Measurements from ENCODE around the gene ZIM2.

Gene ZIM2

DNA sequence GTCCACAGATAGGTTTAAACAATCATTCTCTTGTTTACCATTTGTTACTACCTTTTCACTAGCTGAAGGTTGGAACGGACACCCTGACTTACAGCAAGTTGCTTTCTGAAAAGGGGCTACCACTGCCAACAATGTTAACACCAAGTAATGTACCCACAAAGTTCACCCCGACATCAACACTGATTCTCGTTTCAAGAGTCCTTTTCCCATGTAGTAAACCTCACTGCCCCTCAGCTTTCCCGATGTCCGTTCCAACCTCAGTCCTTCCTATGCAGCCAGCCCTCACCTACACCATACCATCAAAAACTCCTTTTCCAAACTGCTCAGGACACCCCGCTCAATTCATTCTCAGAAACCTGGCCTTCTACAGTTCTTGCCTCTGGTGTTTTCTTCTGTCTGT, 29.0 kb downstream of the ZIM2 start:
- H3K4me1 ChIP-seq (ENCODE audit: control insufficient read depth in 2 of 2, insufficient read depth in 2 of 2, low read length in 2 of 2) = no peaks in the 10 kb centered on the region
- H3K36me3 ChIP-seq (ENCODE audit: control insufficient read depth in 2 of 2, insufficient read depth in 2 of 2, low read length in 2 of 2) = no peaks in the 10 kb centered on the region
- no peak overlapping the region for H3K9ac ChIP-seq (ENCODE audit: low read depth in 1 of 2, low read length in 2 of 2)
- no peak overlapping the region for H3K27ac ChIP-seq (ENCODE audit: low read depth in 2 of 2, low read length in 2 of 2)
- no peak overlapping the region for H3K4me3 ChIP-seq (ENCODE audit: low read length in 2 of 2)
- peaks cover 7 to 10% of the 10 kb centered on the region in 2 donors for H3K9me3 ChIP-seq (ENCODE audit: control insufficient read depth in 2 of 2, low read length in 2 of 2)
- no peaks in the 10 kb centered on the region for H3K27me3 ChIP-seq (ENCODE audit: control insufficient read depth in 2 of 2, insufficient read depth in 2 of 2, low read length in 2 of 2)

DNA sequence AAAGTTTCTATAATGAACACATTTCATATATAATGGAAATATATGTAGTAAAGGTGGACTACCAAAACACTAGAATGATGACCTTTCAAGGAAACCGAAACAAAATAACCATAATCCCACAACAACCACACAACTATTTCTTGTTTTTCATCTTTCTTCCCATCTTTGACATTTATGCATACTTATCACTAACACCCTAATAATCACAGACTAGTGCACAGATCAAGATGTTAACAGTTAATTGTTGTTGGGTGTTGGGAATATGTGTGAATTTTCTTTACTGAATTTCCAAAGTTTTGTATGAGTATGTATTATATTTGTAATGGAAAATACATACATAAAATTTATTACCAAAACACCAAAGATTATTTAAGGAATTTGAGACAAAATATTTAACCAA, 30.3 kb downstream of the ZIM2 start:
- peaks cover 8 to 13% of the 10 kb centered on the region in 2 donors for H3K9me3 ChIP-seq (ENCODE audit: control insufficient read depth in 2 of 2, low read length in 2 of 2)
- H3K9ac ChIP-seq (ENCODE audit: low read depth in 1 of 2, low read length in 2 of 2) = no peak overlapping the region
- no peaks in the 10 kb centered on the region for H3K27me3 ChIP-seq (ENCODE audit: control insufficient read depth in 2 of 2, insufficient read depth in 2 of 2, low read length in 2 of 2)
- no peaks in the 10 kb centered on the region for H3K36me3 ChIP-seq (ENCODE audit: control insufficient read depth in 2 of 2, insufficient read depth in 2 of 2, low read length in 2 of 2)
- no peaks in the 10 kb centered on the region for H3K4me1 ChIP-seq (ENCODE audit: control insufficient read depth in 2 of 2, insufficient read depth in 2 of 2, low read length in 2 of 2)
- H3K27ac ChIP-seq (ENCODE audit: low read depth in 2 of 2, low read length in 2 of 2) = no peak overlapping the region
- H3K4me3 ChIP-seq (ENCODE audit: low read length in 2 of 2) = no peak overlapping the region

DNA sequence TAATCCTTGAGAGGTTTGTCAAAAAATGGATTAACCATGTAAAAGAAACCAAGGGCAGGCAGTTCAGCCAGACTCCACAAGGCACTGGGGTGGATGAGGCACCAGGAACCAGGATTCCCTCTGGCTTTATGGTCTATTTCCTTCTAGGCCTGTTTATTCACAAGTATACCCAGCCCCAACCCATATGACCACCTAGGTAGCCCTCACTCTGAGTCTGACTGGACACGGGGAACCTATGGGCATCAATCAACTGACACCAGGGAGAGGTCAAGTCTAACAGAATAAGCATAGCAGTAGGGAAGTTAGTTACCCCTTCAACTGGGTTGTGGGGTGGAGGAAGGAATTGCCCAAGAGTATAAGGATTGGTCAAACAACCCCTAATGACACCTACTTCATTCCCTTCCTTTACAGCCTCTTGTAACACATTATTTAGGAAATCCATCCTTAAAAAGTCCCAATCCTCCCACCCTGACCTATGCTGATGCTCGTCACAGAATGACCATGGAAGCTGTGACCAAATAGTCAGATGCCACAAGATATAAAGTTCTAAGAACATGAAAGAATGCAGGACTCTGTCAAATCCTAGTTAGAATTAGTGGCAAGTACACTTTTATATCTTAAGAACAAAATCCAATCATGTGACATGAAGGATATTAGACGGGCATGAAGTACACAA, 31.7 kb downstream of the ZIM2 start:
- H3K4me1 ChIP-seq (ENCODE audit: control insufficient read depth in 2 of 2, insufficient read depth in 2 of 2, low read length in 2 of 2) = no peaks in the 10 kb centered on the region
- no peaks in the 10 kb centered on the region for H3K36me3 ChIP-seq (ENCODE audit: control insufficient read depth in 2 of 2, insufficient read depth in 2 of 2, low read length in 2 of 2)
- no peaks in the 10 kb centered on the region for H3K27me3 ChIP-seq (ENCODE audit: control insufficient read depth in 2 of 2, insufficient read depth in 2 of 2, low read length in 2 of 2)
- no peak overlapping the region for H3K9ac ChIP-seq (ENCODE audit: low read depth in 1 of 2, low read length in 2 of 2)
- H3K9me3 ChIP-seq (ENCODE audit: control insufficient read depth in 2 of 2, low read length in 2 of 2) = peaks cover 12 to 16% of the 10 kb centered on the region in 2 donors
- no peak overlapping the region for H3K27ac ChIP-seq (ENCODE audit: low read depth in 2 of 2, low read length in 2 of 2)
- no peak overlapping the region for H3K4me3 ChIP-seq (ENCODE audit: low read length in 2 of 2)

DNA sequence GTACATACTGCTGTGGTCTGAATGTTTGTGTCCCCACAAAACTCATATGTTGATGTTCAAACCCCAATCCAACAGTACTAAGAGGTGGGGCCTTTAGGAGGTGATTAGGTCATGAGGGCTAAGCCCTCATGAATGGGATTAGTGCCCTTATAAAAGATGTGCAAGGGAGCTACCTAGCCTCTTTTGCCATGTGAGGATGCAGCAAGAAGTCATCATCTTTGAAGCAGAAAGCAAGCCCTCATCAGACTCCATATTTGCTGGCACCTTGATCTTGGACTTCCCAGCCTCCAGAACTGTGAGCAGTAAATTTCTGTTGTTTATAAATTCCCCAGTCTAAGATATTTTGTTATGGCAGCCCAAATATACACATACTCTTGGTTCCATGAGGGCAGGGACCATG, 33.9 kb downstream of the ZIM2 start:
- H3K9me3 ChIP-seq (ENCODE audit: control insufficient read depth in 2 of 2, low read length in 2 of 2) = peaks cover 12 to 14% of the 10 kb centered on the region in 2 donors
- no peaks in the 10 kb centered on the region for H3K36me3 ChIP-seq (ENCODE audit: control insufficient read depth in 2 of 2, insufficient read depth in 2 of 2, low read length in 2 of 2)
- H3K9ac ChIP-seq (ENCODE audit: low read depth in 1 of 2, low read length in 2 of 2) = no peak overlapping the region
- no peak overlapping the region for H3K4me3 ChIP-seq (ENCODE audit: low read length in 2 of 2)
- no peaks in the 10 kb centered on the region for H3K4me1 ChIP-seq (ENCODE audit: control insufficient read depth in 2 of 2, insufficient read depth in 2 of 2, low read length in 2 of 2)
- H3K27me3 ChIP-seq (ENCODE audit: control insufficient read depth in 2 of 2, insufficient read depth in 2 of 2, low read length in 2 of 2) = no peaks in the 10 kb centered on the region
- H3K27ac ChIP-seq (ENCODE audit: low read depth in 2 of 2, low read length in 2 of 2) = no peak overlapping the region

DNA sequence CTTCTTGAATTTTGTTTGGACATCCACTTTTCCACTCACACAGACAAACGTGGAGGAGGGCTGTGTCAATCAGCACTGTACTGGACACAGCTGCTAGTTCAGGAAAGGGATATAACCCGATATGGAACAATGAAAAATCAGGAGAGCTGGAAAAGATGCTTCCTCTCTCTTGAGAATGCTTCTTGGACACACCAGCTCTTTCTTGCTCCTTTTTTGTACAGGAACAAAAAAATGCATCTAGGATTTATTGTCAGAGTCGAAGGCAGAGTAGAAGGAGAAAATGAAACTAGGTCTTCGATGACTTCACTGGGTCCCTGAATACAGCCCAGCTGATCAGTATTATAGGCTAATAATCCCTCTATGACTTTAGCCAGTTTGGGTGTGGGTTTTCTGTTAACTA, 62.2 kb downstream of the ZIM2 start:
- no peaks in the 10 kb centered on the region for H3K36me3 ChIP-seq (ENCODE audit: control insufficient read depth in 2 of 2, insufficient read depth in 2 of 2, low read length in 2 of 2)
- H3K4me1 ChIP-seq (ENCODE audit: control insufficient read depth in 2 of 2, insufficient read depth in 2 of 2, low read length in 2 of 2) = no peaks in the 10 kb centered on the region
- no peak overlapping the region for H3K27ac ChIP-seq (ENCODE audit: low read depth in 2 of 2, low read length in 2 of 2)
- H3K27me3 ChIP-seq (ENCODE audit: control insufficient read depth in 2 of 2, insufficient read depth in 2 of 2, low read length in 2 of 2) = no peaks in the 10 kb centered on the region
- H3K9ac ChIP-seq (ENCODE audit: low read depth in 1 of 2, low read length in 2 of 2) = no peak overlapping the region
- H3K4me3 ChIP-seq (ENCODE audit: low read length in 2 of 2) = no peak overlapping the region
- peaks cover 3% of the 10 kb centered on the region in 2 donors for H3K9me3 ChIP-seq (ENCODE audit: control insufficient read depth in 2 of 2, low read length in 2 of 2)

DNA sequence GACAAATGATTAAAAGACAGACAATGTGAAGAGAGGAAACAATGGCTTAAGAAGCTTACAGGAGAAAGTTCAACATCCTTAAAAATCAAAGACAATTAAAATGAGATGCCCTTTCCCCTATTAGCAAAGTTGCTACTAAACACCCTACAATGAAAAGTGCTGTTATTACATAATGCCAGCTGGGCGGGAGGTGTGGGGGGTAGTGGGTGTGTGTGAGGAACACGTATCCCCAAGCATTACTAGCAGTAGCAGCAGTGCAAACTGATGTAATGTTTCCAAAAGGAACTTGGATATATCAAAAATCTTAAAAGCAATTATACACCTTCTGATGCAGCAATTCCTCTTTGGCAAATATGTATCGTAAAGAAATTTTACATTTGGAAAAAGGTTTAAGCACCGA, 70.9 kb downstream of the ZIM2 start:
- H3K27me3 ChIP-seq (ENCODE audit: control insufficient read depth in 2 of 2, insufficient read depth in 2 of 2, low read length in 2 of 2) = no peaks in the 10 kb centered on the region
- no peak overlapping the region for H3K4me3 ChIP-seq (ENCODE audit: low read length in 2 of 2)
- no peaks in the 10 kb centered on the region for H3K4me1 ChIP-seq (ENCODE audit: control insufficient read depth in 2 of 2, insufficient read depth in 2 of 2, low read length in 2 of 2)
- H3K36me3 ChIP-seq (ENCODE audit: control insufficient read depth in 2 of 2, insufficient read depth in 2 of 2, low read length in 2 of 2) = no peaks in the 10 kb centered on the region
- H3K9ac ChIP-seq (ENCODE audit: low read depth in 1 of 2, low read length in 2 of 2) = no peak overlapping the region
- no peaks in the 10 kb centered on the region for H3K9me3 ChIP-seq (ENCODE audit: control insufficient read depth in 2 of 2, low read length in 2 of 2)
- no peak overlapping the region for H3K27ac ChIP-seq (ENCODE audit: low read depth in 2 of 2, low read length in 2 of 2)

DNA sequence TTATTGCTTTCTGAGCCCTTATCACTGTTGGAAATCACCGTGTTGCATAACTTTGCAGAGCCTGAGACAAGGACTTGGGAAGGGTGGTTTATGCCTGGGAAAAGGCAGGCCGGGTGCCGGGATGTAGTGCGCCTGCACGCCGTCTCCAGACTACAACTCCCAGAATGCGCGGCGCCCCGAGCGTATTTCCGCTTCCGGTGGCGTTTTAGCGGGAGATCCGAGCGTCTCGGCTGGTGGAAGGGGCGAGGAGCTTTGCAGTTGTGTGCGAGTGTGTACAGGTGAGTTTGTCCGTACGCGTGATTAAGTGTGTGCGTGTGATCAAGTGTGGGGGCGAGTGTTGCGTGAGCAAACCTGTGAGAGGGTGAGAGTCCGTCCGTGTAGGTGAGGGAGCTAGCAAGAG, 75.4 kb downstream of the ZIM2 start:
- H3K27ac ChIP-seq (ENCODE audit: low read depth in 2 of 2, low read length in 2 of 2) = no peak overlapping the region
- H3K4me1 ChIP-seq (ENCODE audit: control insufficient read depth in 2 of 2, insufficient read depth in 2 of 2, low read length in 2 of 2) = no peaks in the 10 kb centered on the region
- H3K4me3 ChIP-seq (ENCODE audit: low read length in 2 of 2) = peak overlapping the region; percentile 2 to 73
- peaks cover 1 to 2% of the 10 kb centered on the region in 2 donors for H3K9me3 ChIP-seq (ENCODE audit: control insufficient read depth in 2 of 2, low read length in 2 of 2)
- H3K9ac ChIP-seq (ENCODE audit: low read depth in 1 of 2, low read length in 2 of 2) = no peak overlapping the region
- H3K27me3 ChIP-seq (ENCODE audit: control insufficient read depth in 2 of 2, insufficient read depth in 2 of 2, low read length in 2 of 2) = no peaks in the 10 kb centered on the region
- H3K36me3 ChIP-seq (ENCODE audit: control insufficient read depth in 2 of 2, insufficient read depth in 2 of 2, low read length in 2 of 2) = no peaks in the 10 kb centered on the region

DNA sequence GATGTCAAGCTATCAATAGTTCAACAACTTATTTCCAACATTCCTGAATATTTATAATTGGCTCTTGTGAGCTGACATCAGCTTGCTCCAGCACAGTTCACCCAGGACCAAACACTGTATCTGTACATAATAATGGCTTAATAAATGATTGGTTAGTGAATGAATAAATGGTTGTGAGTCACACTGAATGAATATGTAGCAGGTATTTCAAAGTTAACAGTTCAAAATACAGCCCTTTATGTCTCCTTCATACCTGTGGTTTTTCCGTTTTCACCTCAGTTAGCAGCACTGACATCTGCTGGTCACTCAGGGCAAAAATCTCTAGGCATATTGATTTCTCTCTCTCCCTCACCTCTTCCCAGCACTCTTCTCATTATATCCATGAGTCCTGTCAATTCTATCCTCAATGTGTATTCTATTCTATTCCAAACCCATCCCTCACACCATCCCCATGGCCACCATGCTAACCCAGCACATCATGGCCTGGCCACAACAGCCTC, 76.3 kb downstream of the ZIM2 start:
- H3K4me3 ChIP-seq (ENCODE audit: low read length in 2 of 2) = no peak overlapping the region
- H3K36me3 ChIP-seq (ENCODE audit: control insufficient read depth in 2 of 2, insufficient read depth in 2 of 2, low read length in 2 of 2) = no peaks in the 10 kb centered on the region
- H3K9ac ChIP-seq (ENCODE audit: low read depth in 1 of 2, low read length in 2 of 2) = no peak overlapping the region
- H3K27ac ChIP-seq (ENCODE audit: low read depth in 2 of 2, low read length in 2 of 2) = no peak overlapping the region
- H3K9me3 ChIP-seq (ENCODE audit: control insufficient read depth in 2 of 2, low read length in 2 of 2) = peaks cover 2 to 4% of the 10 kb centered on the region in 2 donors
- H3K27me3 ChIP-seq (ENCODE audit: control insufficient read depth in 2 of 2, insufficient read depth in 2 of 2, low read length in 2 of 2) = no peaks in the 10 kb centered on the region
- no peaks in the 10 kb centered on the region for H3K4me1 ChIP-seq (ENCODE audit: control insufficient read depth in 2 of 2, insufficient read depth in 2 of 2, low read length in 2 of 2)

DNA sequence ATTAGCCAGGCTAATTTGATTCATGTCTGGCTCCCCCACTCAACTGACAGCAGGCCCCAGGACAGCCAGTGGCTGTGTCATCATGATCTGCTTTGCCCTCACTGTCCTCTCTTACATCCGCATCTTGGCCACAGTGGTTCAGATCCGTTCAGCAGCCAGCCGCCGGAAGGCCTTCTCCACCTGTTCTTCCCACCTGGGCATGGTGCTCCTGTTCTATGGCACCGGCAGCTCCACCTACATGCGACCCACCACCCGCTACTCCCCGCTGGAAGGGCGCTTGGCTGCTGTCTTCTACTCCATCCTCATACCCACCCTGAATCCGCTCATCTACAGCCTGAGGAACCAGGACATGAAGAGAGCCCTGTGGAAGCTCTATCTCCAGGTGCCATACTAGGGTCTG, 79.7 kb downstream of the ZIM2 start:
- H3K27me3 ChIP-seq (ENCODE audit: control insufficient read depth in 2 of 2, insufficient read depth in 2 of 2, low read length in 2 of 2) = no peaks in the 10 kb centered on the region
- H3K36me3 ChIP-seq (ENCODE audit: control insufficient read depth in 2 of 2, insufficient read depth in 2 of 2, low read length in 2 of 2) = no peaks in the 10 kb centered on the region
- H3K9me3 ChIP-seq (ENCODE audit: control insufficient read depth in 2 of 2, low read length in 2 of 2) = peaks cover 2 to 8% of the 10 kb centered on the region in 2 donors

DNA sequence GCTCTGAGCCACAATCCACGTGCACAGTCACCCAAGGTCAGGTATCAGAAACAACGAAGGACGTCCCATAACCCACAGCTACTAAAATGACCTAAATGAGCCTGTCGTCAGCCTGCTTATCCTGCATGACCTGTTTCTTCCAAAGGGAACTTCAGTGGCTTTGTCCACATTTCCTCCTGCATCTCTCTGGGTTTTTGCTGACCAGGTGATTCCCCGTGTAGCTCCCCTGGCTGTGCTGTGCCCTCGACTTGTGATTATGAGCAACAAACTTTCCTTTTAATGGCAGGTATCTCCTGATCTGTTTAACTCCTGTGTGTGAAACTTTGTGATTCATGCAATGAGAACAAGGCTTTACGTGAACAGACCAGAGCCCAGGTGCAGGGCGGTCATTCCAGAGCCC, 81.0 kb downstream of the ZIM2 start:
- no peaks in the 10 kb centered on the region for H3K27me3 ChIP-seq (ENCODE audit: control insufficient read depth in 2 of 2, insufficient read depth in 2 of 2, low read length in 2 of 2)
- H3K4me3 ChIP-seq (ENCODE audit: low read length in 2 of 2) = no peak overlapping the region
- H3K9ac ChIP-seq (ENCODE audit: low read depth in 1 of 2, low read length in 2 of 2) = no peak overlapping the region
- peaks cover 2 to 8% of the 10 kb centered on the region in 2 donors for H3K9me3 ChIP-seq (ENCODE audit: control insufficient read depth in 2 of 2, low read length in 2 of 2)
- H3K27ac ChIP-seq (ENCODE audit: low read depth in 2 of 2, low read length in 2 of 2) = no peak overlapping the region
- no peaks in the 10 kb centered on the region for H3K36me3 ChIP-seq (ENCODE audit: control insufficient read depth in 2 of 2, insufficient read depth in 2 of 2, low read length in 2 of 2)
- no peaks in the 10 kb centered on the region for H3K4me1 ChIP-seq (ENCODE audit: control insufficient read depth in 2 of 2, insufficient read depth in 2 of 2, low read length in 2 of 2)

More for the DNA sequence above, 79.7 kb downstream of the ZIM2 start:
- Histone ChIP-seq H3K9ac (ENCODE audit: low read depth in 1 of 2, low read length in 2 of 2) (no peak overlapping the region), H3K27ac (ENCODE audit: low read depth in 2 of 2, low read length in 2 of 2) (no peak overlapping the region), H3K4me1 (ENCODE audit: control insufficient read depth in 2 of 2, insufficient read depth in 2 of 2, low read length in 2 of 2) (no peaks in the 10 kb centered on the region), H3K4me3 (ENCODE audit: low read length in 2 of 2) (no peak overlapping the region)

Measured in mucosa of rectum (tissue), 2 donors.